Ramos (cell line): ENCODE measurements around the gene UBA3.

Source experiments
- in situ Hi-C: fragments of 300-500 bp; cut with MboI; formaldehyde crosslinking; loops from one replicate; pipeline ENCODE4 v1.14.3; 2022; ENCODE audit warnings: low sequenced_read_pairs; ENCODE audit not compliant: unreplicated experiment

Gene UBA3

DNA sequence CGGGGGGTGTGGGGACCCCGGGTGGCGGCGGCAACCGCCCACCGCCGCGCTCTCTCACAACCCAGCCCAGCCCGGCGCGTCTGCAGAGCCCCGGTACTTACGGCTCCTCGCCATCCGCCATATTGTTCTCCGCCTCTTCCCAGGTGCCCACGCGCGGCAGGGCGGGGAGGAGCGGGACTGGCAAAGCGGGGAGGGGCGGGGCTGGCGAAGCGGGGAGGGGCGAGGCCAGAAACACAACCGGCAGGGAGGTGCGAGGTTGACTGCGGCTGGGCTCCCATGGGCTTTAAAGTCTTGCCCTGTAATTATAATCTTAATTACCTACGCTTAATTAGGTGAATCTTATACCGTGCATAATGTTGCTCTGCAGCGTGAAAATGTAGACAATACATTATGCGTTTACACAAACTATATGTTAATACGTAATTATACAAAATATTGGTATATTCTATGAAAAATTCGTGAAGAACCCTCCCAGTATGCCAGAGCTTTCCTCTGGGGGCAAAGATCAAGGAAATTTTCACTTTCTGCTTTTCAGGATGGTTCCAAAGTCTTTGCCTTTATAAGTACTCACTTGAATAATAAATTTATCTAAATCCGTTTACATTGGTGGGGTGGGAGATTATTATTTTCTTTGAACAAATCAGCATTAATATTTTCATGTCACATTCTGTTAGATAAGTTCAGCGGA, at the start of gene UBA3:
Gene UBA3, minus strand, starts transcription at position 133 of the 688 bp plus-strand sequence. Its CDS starts 12 bp downstream, at position 121.
- in situ Hi-C loops = no loop called here

DNA sequence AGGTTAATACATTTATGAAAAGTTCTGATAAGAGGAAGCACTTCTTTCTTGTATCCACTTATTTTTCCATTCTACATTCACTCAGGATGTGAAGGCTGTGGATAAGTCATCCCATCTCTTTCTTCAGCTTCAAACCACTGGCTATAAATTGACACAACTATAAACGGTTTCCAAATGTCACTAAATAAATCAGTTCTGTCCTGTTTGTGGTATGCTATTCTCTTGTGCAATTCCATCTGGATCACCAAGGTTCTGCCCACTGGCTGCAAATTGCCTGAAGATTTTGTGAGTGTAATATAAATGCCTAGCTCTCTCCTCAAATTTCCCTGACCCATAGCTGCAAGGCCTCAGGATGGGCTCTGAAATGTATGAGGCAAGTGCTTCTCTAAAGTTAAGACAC, 49.4 kb upstream of the UBA3 start:
- in situ Hi-C loops = no loop called here

DNA sequence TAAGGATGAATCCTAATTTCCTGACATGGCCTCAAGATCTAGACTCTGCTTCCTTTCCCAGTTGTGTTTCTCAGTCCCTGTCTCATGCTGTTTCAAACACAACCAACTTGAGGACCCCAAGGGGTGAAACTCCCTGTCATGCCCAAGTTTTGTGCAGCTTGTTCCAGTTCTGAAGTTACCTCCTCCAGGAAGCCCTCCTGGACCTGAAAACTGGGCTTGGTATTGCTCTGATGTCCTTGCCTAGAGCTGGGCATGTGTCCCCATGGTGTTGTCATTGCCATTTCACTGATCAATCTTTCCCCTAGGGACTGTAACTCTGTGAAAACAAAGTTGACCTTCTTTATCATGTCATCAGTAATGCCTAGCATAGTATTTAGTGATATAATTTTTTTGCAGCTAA, 48.3 kb upstream of the UBA3 start:
- in situ Hi-C loops = no loop called here

DNA sequence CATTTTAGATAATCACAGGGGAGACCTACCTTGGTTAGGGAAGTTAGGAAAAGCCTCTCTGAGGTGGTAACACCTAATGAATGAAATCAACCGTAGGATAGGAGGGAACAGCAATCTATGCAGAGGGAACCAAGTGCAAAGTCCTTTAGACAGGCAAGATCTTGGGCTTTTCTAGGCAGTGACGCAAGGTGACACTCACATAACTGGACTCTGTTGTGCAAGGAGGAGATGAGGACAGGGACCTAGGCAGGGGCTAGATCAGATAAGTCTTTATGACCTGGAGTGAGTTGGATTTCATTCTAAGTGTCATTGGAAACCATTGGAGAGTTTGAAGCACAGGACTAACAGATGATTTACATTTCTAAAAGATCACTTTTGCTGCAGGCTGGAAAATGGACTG, 46.8 kb upstream of the UBA3 start:
- in situ Hi-C loops = no loop called here

DNA sequence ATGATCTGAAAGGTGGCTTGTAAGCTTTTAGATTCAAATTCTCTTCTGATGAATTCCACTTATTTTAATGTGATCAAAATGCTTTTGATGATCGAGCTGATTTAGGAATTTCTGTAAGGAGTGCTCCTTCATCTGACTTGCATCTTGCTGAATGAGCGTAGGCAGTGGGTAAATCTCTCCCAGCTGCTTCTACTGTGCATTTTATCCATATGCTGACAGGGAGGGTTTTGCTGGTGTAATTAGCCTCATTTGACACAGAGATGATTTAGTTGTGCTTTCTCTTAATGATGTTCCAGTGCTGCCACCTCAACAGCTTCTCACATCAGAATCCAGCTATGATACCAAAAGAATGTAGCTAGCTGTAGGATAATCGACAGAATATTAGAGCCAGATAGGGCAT, 46.1 kb upstream of the UBA3 start:
- in situ Hi-C loops = no loop called here

DNA sequence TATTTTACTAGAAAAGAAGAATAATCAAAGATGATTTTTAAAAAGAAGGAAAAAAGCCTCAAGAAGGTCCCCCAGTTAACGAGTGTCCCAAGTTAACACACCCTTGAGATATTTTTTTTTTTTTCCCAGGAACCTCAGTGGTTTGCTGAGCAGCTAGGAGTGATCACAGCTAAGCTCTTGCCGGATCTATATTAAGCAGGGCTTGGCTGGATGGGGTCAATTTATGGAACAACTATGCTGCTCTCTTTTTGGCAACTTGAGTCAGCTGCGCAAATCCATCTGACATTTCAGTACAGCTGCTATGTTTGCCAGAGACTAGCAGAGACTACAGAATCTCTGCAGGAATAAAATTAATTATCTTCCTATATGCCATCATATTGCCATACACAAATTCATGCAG, 42.2 kb upstream of the UBA3 start, which contains the start of gene LMOD3:
Gene LMOD3, minus strand, starts transcription at position 193 of the 400 bp plus-strand sequence. CDS start 209 bp downstream, outside the sequence.
- in situ Hi-C loops = no loop called here

DNA sequence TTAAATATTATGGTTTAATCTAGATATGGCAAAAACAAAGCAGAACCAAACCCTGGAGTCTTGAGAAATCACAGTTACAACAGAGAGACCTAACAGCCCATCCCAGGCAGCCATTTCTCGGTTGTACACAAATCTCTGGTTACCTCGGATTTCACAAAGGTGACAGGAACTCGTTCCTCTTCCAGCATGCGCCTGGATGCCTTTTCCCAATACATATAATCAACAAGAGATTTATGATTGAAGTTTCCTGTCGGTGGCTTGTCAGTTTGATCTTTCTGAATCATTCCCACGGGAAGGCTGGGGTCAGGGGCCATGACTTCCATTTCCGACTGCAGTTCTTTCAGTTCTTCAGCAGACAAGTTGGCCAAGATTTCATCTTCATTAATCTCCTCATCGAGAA, 41.8 kb upstream of the UBA3 start:
- in situ Hi-C loops = no loop called here

DNA sequence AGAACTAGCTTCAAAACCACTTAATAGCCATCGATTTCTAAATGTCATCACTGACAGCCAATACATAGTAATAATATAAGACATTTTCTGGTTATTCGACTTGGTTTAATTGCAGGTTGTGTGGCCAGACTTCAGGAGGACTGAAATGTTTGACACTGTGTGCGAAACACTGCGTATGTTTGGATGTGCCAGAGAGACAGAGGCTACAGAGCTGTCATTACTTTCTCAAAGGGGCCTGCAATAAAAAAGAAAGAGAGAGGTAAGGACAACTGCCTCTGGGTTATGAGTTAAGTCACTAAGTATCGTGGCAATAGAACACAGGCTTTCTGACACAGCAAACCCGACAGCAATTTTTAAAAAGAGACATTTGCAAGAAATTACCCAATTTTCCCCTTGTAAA, 41.3 kb upstream of the UBA3 start:
- in situ Hi-C loops = no loop called here

DNA sequence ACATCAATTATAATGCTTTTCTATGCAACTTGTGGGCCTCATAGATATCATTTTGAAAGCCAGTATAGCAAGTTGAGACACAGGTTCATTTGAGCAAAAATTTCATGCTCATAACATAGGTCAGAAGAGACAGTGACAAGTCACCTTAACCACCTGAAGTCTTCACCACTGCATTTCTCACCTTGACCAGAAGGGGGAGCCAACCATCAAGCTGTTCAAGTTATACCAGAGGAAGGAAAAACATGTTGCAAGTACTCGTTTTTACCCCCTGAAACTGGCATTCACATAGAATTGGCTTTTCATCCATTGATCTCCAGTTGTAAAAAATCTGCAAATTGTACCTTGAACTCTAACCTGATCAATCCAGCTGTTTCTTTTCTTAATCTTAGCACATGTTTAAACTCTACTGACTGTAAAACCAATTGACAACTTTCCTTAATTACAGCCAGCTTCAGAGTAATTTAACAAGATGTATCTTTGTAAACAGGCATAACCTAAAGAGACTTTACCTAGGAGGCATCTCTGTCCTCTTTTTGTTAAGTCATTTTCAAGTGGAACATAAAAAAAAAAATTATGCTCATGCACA, 40.8 kb upstream of the UBA3 start:
- in situ Hi-C loops = no loop called here

DNA sequence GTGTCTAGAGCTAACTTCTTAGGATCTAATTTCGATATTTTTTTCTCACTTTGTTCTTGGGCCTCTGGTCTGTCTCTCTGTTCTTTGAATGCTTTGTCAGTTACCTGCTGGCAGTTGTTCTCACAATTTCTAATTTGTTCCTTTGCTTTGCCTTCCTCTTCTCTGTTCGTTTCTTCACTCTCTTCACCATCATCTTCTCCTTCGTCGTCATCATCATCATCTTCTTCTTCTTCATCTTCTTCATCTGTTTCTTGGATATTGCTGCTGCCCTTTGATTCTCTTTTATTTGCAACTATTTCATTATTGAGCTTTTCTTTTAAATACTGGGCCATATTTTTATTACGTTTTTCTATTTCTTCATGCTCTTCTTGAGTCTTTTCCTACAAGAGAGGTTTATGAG, 39.5 kb upstream of the UBA3 start:
- in situ Hi-C loops = no loop called here

DNA sequence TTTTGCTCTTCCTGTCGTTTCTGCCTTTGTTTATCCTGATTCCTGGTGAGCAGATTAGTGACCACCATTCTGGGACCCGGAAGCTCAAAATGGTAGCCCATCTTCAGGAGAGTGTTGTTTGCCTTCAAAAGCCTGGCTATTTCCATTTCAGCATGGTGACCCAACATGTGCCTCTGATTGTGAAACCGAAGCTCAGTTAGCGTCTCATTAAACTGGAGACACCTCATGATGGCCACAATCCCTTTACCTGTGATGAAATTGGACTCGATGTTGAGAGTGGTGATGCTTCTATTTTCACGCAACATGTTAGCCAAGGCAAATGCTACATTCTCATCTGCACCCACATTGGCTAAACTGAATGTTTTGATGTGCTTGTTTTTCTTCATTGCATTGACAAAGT, 39.0 kb upstream of the UBA3 start:
- in situ Hi-C loops = no loop called here

DNA sequence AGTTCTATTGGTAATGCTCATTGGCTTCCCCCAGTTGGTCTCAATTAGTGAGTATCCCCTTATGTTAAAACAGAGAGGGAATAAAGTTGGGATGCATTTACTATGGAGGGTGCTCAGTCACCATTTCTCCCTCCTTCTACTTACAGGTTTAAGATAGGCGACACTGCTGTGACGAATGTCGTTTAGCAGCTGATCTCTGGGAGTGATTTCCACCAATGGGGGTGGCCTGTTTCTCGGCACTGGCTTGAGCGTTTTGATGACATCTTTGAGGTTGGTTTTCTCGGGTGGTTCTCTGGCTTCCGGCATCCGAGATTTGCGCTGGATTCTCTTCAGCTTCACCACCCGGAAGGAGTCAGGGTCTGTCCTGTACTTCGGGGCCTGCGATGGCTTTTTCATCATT, 38.4 kb upstream of the UBA3 start:
- in situ Hi-C loops = no loop called here

DNA sequence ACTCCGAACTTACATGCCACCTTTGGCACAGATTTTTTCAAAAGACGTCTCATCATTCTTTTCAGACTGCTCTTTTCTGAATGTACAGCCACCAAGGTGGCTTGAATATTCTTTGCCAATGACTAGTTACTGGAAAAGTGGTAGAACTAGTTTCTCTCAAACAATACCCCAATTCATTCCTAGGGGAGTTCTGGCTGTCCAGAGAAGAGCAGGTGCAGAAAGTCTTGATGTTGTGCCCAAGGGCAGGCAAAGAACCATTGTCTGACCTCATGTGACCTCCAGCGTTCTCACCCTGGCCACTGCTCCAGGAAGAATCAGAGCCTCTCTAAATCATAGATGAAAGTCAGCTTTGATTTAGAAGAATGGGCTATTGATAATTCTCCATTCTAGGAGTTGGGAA, 36.7 kb upstream of the UBA3 start:
- in situ Hi-C loops = no loop called here

DNA sequence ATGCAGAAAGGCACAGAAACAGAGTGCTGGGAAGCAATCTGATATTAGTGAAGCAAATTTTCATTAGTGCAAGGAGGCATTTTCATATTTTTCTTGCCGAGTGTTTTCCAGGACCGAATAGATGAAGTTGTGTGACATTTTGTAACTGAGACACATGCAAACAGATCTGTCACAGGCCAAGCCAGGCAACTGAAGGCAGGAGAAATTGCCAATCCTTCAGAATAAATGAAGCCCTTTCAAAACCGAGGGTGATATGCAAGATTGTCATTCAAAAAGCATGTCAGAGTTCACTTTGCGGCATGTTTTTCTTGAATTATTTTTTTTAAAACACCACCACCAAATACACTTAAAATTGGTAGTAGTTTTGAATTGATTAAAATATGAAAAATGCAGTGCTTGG, 36.0 kb upstream of the UBA3 start:
- in situ Hi-C loops = no loop called here

DNA sequence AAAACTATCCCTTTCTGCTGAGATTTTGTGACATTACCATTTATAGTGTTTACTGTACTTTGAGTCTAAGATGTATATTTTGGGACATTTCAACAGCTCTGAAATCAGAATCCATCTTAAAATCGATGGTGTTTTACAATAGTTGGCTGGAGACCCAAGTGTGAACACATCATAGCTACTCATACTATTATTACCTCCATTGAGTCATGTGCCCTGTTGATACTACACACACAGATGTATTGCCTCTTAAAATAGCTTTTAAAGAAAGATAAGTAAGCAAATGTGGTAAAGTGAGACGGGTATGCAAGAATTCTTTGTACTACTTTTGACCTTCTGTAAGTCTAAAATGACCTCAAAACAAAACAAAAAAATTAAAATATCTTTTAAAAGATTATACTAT, 35.6 kb upstream of the UBA3 start:
- in situ Hi-C loops = no loop called here

DNA sequence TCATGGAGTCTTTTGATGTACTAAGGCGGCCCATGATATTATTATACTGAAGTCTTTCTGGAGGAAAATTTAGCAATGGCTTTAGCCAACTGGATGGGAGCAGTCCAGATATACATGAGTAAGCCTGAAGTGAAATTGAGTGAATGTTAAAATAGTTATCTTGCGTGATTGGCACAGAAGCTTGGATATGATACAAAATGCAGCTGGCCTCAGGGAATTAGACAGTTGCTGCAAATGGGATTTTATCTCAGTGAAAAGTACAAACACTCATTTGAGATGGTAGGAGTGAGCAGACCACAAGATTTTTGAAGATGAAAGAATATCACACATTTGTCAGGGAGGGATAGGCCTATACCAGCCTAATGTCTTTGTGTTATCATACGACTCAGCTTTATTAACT, 33.4 kb upstream of the UBA3 start:
- in situ Hi-C loops = no loop called here

DNA sequence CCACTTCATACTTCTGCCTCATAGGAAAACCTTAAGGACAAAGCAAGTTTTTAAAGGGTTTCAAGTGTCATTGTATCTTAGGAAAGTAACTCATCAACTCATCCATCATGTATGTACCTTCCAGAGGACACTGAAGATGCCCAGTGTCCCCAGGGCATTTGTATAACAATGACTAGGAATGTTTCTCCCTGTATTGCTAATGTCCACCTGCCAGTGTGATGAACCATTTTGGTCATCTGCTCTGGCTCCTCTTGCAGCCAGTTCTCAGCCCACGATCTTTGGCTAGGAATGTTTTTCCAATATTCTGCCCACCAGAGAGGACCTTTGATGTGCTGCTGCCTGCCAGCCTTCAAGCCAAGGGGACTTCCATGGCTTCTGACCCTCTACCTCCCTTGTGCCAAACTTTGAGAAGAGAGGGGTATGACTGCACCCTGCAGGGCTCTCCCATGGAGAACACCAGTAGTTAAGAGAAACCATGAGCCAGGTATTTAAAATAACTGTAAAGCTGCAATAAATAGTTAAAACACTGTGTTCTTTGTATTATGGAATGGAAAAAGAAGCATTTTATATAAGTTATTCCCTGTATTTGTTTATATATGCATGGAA, 30.9 kb upstream of the UBA3 start:
- in situ Hi-C loops = no loop called here

DNA sequence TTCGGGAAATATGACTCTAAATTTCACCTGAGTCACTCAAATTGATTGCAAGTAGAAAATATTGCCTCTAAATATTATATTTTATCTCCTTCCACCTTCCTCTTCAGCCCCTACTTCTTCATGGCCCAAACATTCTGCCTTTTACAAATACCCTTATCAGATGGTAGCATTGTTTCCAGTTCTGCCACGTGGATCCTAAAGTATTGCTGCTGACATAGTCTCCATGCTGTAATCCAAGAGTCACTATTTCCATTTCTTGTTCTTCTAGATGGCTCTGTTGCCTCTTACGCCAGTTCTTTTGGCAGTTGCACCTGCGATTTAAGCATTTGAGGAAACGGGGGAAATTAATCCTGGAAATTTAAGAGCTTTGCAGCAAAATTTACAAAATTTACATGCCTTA, 28.6 kb upstream of the UBA3 start:
- in situ Hi-C loops = no loop called here

DNA sequence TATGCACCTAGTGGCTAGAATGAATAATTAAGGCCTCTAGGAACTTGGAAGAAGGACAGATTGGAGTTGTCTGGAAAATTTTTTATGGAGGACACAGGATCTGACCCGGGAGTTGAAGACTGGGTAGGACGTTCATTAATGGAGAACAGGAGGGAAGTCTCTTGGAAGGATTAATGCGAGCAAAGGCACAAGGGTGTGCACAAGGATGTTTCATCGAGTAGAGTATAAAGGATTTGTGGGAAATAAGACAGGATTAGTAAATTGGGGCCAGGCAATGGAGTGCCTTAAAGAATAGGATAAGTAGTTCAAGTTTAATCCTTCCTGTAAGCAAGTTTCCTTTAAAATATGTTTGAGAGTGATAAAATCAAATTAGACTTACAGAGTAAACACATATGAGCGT, 27.7 kb upstream of the UBA3 start:
- in situ Hi-C loops = no loop called here

DNA sequence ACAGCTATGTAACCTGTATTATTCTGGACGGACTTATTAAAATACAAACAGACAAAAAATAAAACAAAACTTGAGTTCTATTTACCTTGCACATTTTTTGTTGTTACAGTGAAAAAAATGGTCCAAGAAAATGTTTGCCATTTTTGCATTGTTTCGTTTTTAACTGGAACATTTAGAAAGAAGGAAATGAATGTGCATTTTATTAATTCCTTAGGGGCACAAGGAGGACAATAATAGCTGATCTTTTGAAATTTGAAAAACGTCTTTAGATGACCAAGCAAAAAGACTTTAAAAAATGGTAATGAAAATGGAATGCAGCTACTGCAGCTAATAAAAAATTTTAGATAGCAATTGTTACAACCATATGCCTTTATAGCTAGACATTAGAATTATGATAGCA, 25.2 kb upstream of the UBA3 start:
- in situ Hi-C loops = no loop called here

DNA sequence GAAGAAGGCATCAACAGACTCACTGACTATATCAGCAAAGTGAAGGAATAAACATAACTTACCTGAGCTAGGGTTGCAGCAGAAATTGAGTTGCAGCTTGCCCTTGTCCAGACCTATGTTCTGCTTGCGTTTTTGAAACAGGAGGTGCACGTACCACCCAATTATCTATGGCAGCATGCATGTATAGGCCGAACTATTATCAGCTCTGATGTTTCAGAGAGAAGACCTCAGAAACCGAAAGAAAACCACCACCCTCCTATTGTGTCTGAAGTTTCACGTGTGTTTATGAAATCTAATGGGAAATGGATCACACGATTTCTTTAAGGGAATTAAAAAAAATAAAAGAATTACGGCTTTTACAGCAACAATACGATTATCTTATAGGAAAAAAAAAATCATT, 24.4 kb upstream of the UBA3 start:
- in situ Hi-C loops = no loop called here

DNA sequence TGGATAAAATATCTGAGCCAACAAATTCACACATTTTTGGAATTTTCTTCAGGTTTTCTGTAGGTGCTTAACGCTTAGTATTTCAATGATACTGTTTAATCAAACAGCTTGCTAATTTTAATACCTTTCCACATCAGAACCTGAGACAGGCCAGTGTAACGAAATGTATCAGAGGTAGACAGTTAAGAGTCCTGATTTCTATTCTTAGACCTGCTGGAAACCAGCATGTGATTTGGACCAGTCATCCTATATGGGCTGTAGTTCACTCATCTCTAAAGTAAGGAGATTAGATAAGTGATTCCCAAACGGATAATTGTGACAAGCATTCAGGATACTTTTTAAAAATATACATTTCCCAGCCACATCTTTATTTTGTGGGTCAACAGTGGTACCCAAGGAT, 23.0 kb upstream of the UBA3 start:
- in situ Hi-C loops = no loop called here
